RWPE2 (cell line): Measurements from ENCODE around the gene KCNS1.

ENCODE experiments used
- ATAC-seq: fragments of 200-7000 bp; cut with Tn5 transposase; 3 replicates; pipeline ENCODE4 v1.9.1; 2021; ENCODE audit warnings: low read depth
- DNase-seq: peaks from one replicate; pipeline ENCODE4 v3.0.0-alpha.2; 2020; ENCODE audit warnings: low spot score
- H3K27ac ChIP-seq: fragments of 450-650 bp; 2 replicates; pipeline ENCODE4 v1.5.1; 2017; ENCODE audit warnings: mild to moderate bottlenecking; ENCODE audit not compliant: poor library complexity, severe bottlenecking
- H3K27me3 ChIP-seq: fragments of 250-450 bp; sonication (Bioruptor Pico); 2 replicates; pipeline ENCODE4 v1.5.1; 2021; ENCODE audit warnings: mild to moderate bottlenecking, moderate library complexity; ENCODE audit not compliant: insufficient read depth, poor library complexity, severe bottlenecking
- H3K36me3 ChIP-seq: fragments of 250-450 bp; sonication (Bioruptor Pico); 2 replicates; pipeline ENCODE4 v1.5.1; 2020; ENCODE audit warnings: low read depth, mild to moderate bottlenecking, moderate library complexity
- H3K4me1 ChIP-seq: fragments of 250-450 bp; sonication (Bioruptor Pico); 2 replicates; pipeline ENCODE4 v1.5.1; 2021; ENCODE audit warnings: mild to moderate bottlenecking, moderate library complexity; ENCODE audit not compliant: insufficient read depth, poor library complexity, severe bottlenecking
- H3K4me3 ChIP-seq: fragments of 250-450 bp; sonication (Bioruptor Pico); 2 replicates; pipeline ENCODE4 v1.5.1; 2021; ENCODE audit warnings: mild to moderate bottlenecking, moderate library complexity; ENCODE audit not compliant: severe bottlenecking
- H3K9me3 ChIP-seq: fragments of 250-450 bp; sonication (Bioruptor Pico); 2 replicates; pipeline ENCODE4 v1.5.1; 2021; ENCODE audit warnings: mild to moderate bottlenecking, moderate library complexity; ENCODE audit not compliant: severe bottlenecking
- TF ChIP-seq, protein P1 (sequence below): fragments of 450-650 bp; IDR thresholded peaks from one replicate; pipeline ENCODE4 v1.5.1; 2017; ENCODE audit warnings: mild to moderate bottlenecking, moderate library complexity; ENCODE audit not compliant: poor library complexity, severe bottlenecking

The KCNS1 gene

GRCh38 chr20:45049438-45049837 lies 51.5 kb downstream of the KCNS1 start:
- peaks cover 26% of the 10 kb centered on the region for H3K36me3 ChIP-seq
- no peaks in the 10 kb centered on the region for H3K27me3 ChIP-seq
- ATAC-seq (no peak), DNase-seq (no peak)
- no peak overlapping the region for H3K4me3 ChIP-seq
- no peak overlapping the region for H3K27ac ChIP-seq
- H3K4me1 ChIP-seq: peaks cover 12% of the 10 kb centered on the region
- TF ChIP-seq, protein P1, sequence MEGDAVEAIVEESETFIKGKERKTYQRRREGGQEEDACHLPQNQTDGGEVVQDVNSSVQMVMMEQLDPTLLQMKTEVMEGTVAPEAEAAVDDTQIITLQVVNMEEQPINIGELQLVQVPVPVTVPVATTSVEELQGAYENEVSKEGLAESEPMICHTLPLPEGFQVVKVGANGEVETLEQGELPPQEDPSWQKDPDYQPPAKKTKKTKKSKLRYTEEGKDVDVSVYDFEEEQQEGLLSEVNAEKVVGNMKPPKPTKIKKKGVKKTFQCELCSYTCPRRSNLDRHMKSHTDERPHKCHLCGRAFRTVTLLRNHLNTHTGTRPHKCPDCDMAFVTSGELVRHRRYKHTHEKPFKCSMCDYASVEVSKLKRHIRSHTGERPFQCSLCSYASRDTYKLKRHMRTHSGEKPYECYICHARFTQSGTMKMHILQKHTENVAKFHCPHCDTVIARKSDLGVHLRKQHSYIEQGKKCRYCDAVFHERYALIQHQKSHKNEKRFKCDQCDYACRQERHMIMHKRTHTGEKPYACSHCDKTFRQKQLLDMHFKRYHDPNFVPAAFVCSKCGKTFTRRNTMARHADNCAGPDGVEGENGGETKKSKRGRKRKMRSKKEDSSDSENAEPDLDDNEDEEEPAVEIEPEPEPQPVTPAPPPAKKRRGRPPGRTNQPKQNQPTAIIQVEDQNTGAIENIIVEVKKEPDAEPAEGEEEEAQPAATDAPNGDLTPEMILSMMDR: no peak
- no peaks in the 10 kb centered on the region for H3K9me3 ChIP-seq

GRCh38 chr20:45047581-45048119 lies 53.3 kb downstream of the KCNS1 start:
- no peak overlapping the region for H3K4me3 ChIP-seq
- no peak overlapping the region for H3K27ac ChIP-seq
- DNase-seq (no peak), ATAC-seq (no peak)
- no peaks in the 10 kb centered on the region for H3K27me3 ChIP-seq
- H3K4me1 ChIP-seq: peaks cover 15% of the 10 kb centered on the region
- TF ChIP-seq, protein P1: no peak
- H3K9me3 ChIP-seq: no peaks in the 10 kb centered on the region
- peaks cover 23% of the 10 kb centered on the region for H3K36me3 ChIP-seq

DNA sequence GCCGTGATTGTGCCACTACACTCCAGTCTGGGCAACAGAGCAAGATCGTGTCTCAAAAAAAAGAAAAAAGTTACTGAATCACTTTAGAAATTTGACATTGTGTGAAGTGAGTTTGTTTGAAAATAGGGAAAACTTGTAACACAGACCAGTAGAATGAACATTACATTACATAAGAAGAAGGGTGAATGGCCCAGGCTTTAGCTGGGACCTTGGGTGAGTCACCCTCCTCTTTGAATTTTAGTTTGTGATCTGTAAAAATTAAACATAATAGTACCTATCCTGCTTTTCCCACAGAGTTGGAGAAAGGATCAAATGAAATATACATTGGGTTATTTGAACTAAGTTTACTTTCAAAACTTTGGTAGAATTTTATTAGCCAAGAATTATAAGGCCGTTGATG lies 56.3 kb downstream of the KCNS1 start:
- no peaks in the 10 kb centered on the region for H3K27me3 ChIP-seq
- H3K9me3 ChIP-seq: no peaks in the 10 kb centered on the region
- peaks cover 38% of the 10 kb centered on the region for H3K36me3 ChIP-seq
- DNase-seq (no peak), ATAC-seq (peak; percentile 22; the same call in 1 of the 3 replicates)
- H3K4me1 ChIP-seq: peaks cover 33% of the 10 kb centered on the region
- TF ChIP-seq, protein P1: no peak
- no peak overlapping the region for H3K4me3 ChIP-seq
- peak overlapping the region; percentile 80 for H3K27ac ChIP-seq

- Histone ChIP-seq H3K4me1 (peaks cover 37% of the 10 kb centered on the region), H3K9me3 (no peaks in the 10 kb centered on the region), H3K36me3 (peaks cover 38% of the 10 kb centered on the region), H3K27ac (peak overlapping the region; percentile 80), H3K27me3 (no peaks in the 10 kb centered on the region), H3K4me3 (no peak overlapping the region)
- ATAC-seq (peak; percentile 69), DNase-seq (no peak)
- TF ChIP-seq, protein P1: peak; percentile 100
Measured at GRCh38 chr20:45044084-45044573, 56.8 kb downstream of the KCNS1 start.

DNA sequence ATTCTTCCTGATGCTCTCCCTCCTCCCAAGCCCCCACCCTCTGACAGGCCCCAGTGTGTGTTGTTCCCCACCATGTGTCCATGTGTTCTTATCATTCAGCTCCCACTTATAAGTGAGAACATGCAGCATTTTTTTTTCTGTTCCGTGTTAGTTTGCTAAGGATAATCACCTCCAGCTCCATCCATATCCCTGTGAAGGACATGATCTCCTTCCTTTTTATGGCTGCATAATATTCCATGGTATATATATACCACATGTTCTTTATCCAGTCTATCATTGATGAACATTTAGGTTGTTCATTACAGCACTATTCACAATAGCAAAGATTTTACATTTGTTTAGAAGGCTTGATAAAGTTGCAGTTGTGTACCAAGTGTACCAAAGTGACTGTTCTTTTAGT lies 57.9 kb downstream of the KCNS1 start:
- Histone ChIP-seq H3K4me3 (no peak overlapping the region), H3K36me3 (peaks cover 43% of the 10 kb centered on the region), H3K9me3 (no peaks in the 10 kb centered on the region), H3K27ac (peak overlapping the region; percentile 80), H3K27me3 (no peaks in the 10 kb centered on the region), H3K4me1 (peaks cover 49% of the 10 kb centered on the region)
- DNase-seq (no peak), ATAC-seq (no peak)
- TF ChIP-seq, protein P1: no peak
